Colonic mucosa (tissue), 4 donors: ENCODE results near the gene CHL1. TPM values are rescaled to one million over a fixed set of nuclear protein-coding genes. Genes with fewer than 3 reads are reported as not detected.

ENCODE experiments used
- DNase-seq: peaks from one replicate; pipeline ENCODE4 v3.0.0-alpha.2; 2020
- H3K27ac ChIP-seq: fragments of 200-600 bp; one replicate; pipeline ENCODE4 v1.8.0; 2021
- H3K27me3 ChIP-seq: fragments of 200-600 bp; one replicate; pipeline ENCODE4 v1.8.0; 2021
- H3K36me3 ChIP-seq: fragments of 200-600 bp; one replicate; pipeline ENCODE4 v1.8.0; 2021
- H3K4me1 ChIP-seq: fragments of 200-600 bp; one replicate; pipeline ENCODE4 v1.8.0; 2021; ENCODE audit warnings: mild to moderate bottlenecking
- H3K4me3 ChIP-seq: fragments of 200-600 bp; one replicate; pipeline ENCODE4 v1.8.0; 2021
- H3K9ac ChIP-seq, 2 donors: one replicate each; pipeline ENCODE4 v1.7.0; 2013; ENCODE audit warnings: control low read depth in 2 of 2, low read depth in 2 of 2, low read length in 2 of 2
- H3K9me3 ChIP-seq: fragments of 200-600 bp; one replicate; pipeline ENCODE4 v1.8.0; 2021
- CTCF ChIP-seq: fragments of 200-600 bp; IDR thresholded peaks from one replicate; pipeline ENCODE4 v1.8.0; 2022; ENCODE audit warnings: antibody characterized with exemption, mild to moderate bottlenecking
- intact Hi-C: fragments of 100-400 bp; cut with DNase I; formaldehyde crosslinking; loops from one replicate; pipeline ENCODE4 v1.14.1; 2022
- total RNA-seq, 2 donors: library from RNA; stranded (reverse); fragmentation: NEBNext Ultra II Directional in 1 of 2; extraction: Animal tissue kit (Norgen Biotek cat#: 25700) in 1 of 2; gene quantifications; one replicate each; pipeline ENCODE4 v1.2.1, GENCODE V29; 2021
- donor health status: healthy.
- donor health status: DM: no; HTN: no; CAD: no.
- donor health status: DM: no; HTN: no; CAD: no.

Gene CHL1
- total RNA-seq, 2 donors from 2014 or later: 2.9 to 7.5 TPM

GRCh38 chr3:291028-291427 is 94.5 kb downstream of the CHL1 start:
- Histone ChIP-seq H3K4me3 (no peak overlapping the region), H3K9ac (no peak overlapping the region), H3K27ac (no peak overlapping the region), H3K27me3 (no peaks in the 10 kb centered on the region), H3K4me1 (no peaks in the 10 kb centered on the region), H3K36me3 (no peaks in the 10 kb centered on the region), H3K9me3 (no peaks in the 10 kb centered on the region)
- no peak for DNase-seq
- intact Hi-C loops: no loop called here
- no peak for TF ChIP-seq CTCF

GRCh38 chr3:291646-292436 is 95.3 kb downstream of the CHL1 start:
- intact Hi-C loops: no loop called here
- H3K4me1 ChIP-seq: no peaks in the 10 kb centered on the region
- no peaks in the 10 kb centered on the region for H3K9me3 ChIP-seq
- no peaks in the 10 kb centered on the region for H3K36me3 ChIP-seq
- no peak overlapping the region for H3K27ac ChIP-seq
- no peak overlapping the region for H3K4me3 ChIP-seq
- H3K27me3 ChIP-seq: no peaks in the 10 kb centered on the region
- DNase-seq: no peak
- no peak for TF ChIP-seq CTCF
- no peak overlapping the region for H3K9ac ChIP-seq

- H3K4me1 ChIP-seq: no peaks in the 10 kb centered on the region
- H3K4me3 ChIP-seq: no peak overlapping the region
- H3K27ac ChIP-seq: no peak overlapping the region
- H3K9ac ChIP-seq: no peak overlapping the region
- no peak for DNase-seq
- H3K27me3 ChIP-seq: no peaks in the 10 kb centered on the region
- no peaks in the 10 kb centered on the region for H3K9me3 ChIP-seq
- H3K36me3 ChIP-seq: no peaks in the 10 kb centered on the region
- intact Hi-C loops: no loop called here
- no peak for TF ChIP-seq CTCF
These were observed 97.5 kb downstream of the CHL1 start for GRCh38 chr3:294096-294495.

GRCh38 chr3:294581-294980 is 98.0 kb downstream of the CHL1 start:
- H3K9ac ChIP-seq: no peak overlapping the region
- no peaks in the 10 kb centered on the region for H3K4me1 ChIP-seq
- no peaks in the 10 kb centered on the region for H3K27me3 ChIP-seq
- no peak for DNase-seq
- intact Hi-C loops: no loop called here
- H3K36me3 ChIP-seq: no peaks in the 10 kb centered on the region
- H3K9me3 ChIP-seq: no peaks in the 10 kb centered on the region
- no peak for TF ChIP-seq CTCF
- no peak overlapping the region for H3K27ac ChIP-seq
- H3K4me3 ChIP-seq: no peak overlapping the region

GRCh38 chr3:295166-295565 is 98.6 kb downstream of the CHL1 start:
- no peak overlapping the region for H3K9ac ChIP-seq
- intact Hi-C loops: no loop called here
- no peak overlapping the region for H3K4me3 ChIP-seq
- DNase-seq: no peak
- H3K27ac ChIP-seq: no peak overlapping the region
- H3K4me1 ChIP-seq: no peaks in the 10 kb centered on the region
- no peaks in the 10 kb centered on the region for H3K36me3 ChIP-seq
- no peaks in the 10 kb centered on the region for H3K9me3 ChIP-seq
- no peaks in the 10 kb centered on the region for H3K27me3 ChIP-seq
- TF ChIP-seq CTCF: no peak
